Esophagus (tissue), 2 donors: ENCODE results near the gene OAT. TPM values are rescaled to one million over a fixed set of nuclear protein-coding genes. Genes with fewer than 3 reads are reported as not detected.

Source experiments
- H3K27ac ChIP-seq, 2 donors: one replicate each; pipeline ENCODE4 v1.5.1; 2013; ENCODE audit warnings: low read depth in 2 of 2, mild to moderate bottlenecking in 2 of 2, inconsistent platforms in 1 of 2, low read length in 1 of 2, moderate library complexity in 1 of 2
- H3K27me3 ChIP-seq, 2 donors: one replicate each; pipeline ENCODE4 v1.6.1; 2013; ENCODE audit warnings: low read length in 2 of 2, control low read depth in 1 of 2, mild to moderate bottlenecking in 1 of 2; ENCODE audit not compliant: insufficient read depth in 2 of 2, control insufficient read depth in 1 of 2
- H3K36me3 ChIP-seq, 2 donors: one replicate each; pipeline ENCODE4 v1.6.1; 2013; ENCODE audit warnings: low read length in 1 of 2; ENCODE audit not compliant: control insufficient read depth in 2 of 2, insufficient read depth in 2 of 2
- H3K4me1 ChIP-seq, 2 donors: one replicate each; pipeline ENCODE4 v1.6.1; 2013; ENCODE audit warnings: low read length in 1 of 2; ENCODE audit not compliant: control insufficient read depth in 2 of 2, insufficient read depth in 2 of 2
- H3K4me3 ChIP-seq, 2 donors: one replicate each; pipeline ENCODE4 v1.5.1; 2013; ENCODE audit warnings: low read length in 2 of 2, mild to moderate bottlenecking in 2 of 2, low read depth in 1 of 2, moderate library complexity in 1 of 2
- H3K9me3 ChIP-seq, 2 donors: one replicate each; pipeline ENCODE4 v1.6.1; 2013; ENCODE audit warnings: mild to moderate bottlenecking in 2 of 2, low read depth in 1 of 2, low read length in 1 of 2, moderate library complexity in 1 of 2; ENCODE audit not compliant: control insufficient read depth in 2 of 2, insufficient read depth in 1 of 2
- WGBS, 2 donors: extraction: QIAGEN DNeasy Blood & Tissue Kit; methylation state at CpG; one replicate each; pipeline ENCODE4 v1.1.7; 2013; 5-methylcytosine and 5-hydroxymethylcytosine counted together
- polyA plus RNA-seq, 2 donors: library from polyadenylated mRNA; stranded (reverse); fragments of 200-250 nt; gene quantifications; one replicate each; pipeline ENCODE4 v1.2.3, GENCODE V29; 2013
- donor health status: healthy with polysubstance abuse.
- donor health status: Bipolar disorder and iron deficiency.

Gene OAT
- polyA plus RNA-seq, 2 donors = 46.3 to 99.7 TPM

DNA sequence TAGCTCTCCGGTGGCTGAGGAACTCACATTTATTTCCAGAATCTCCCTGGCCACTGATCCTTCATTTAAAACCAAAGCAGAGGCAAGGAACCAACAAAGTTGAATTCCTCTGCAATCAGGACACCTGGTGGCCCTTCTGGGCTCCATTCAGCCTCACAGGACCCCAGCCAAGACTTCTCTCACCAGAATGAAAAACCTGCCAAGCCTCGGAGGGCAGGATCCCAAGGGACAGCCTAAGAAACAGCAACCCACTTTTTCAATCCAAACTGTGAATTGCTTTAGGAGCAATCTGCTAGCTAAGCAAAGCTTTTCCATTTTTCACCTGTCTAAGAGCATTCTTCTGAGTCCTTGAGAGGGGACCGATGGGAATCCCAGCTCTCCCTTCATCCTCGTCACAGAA lies 34.6 kb downstream of the OAT start:
- H3K9me3 ChIP-seq = no peaks in the 10 kb centered on the region
- no peaks in the 10 kb centered on the region for H3K27me3 ChIP-seq
- WGBS, 2 donors = 69 to 70% methylated on average over 4 of the region's 4 CpGs
- H3K4me3 ChIP-seq = no peak overlapping the region
- H3K4me1 ChIP-seq = peaks cover 0 to 6% of the 10 kb centered on the region in 2 donors
- H3K27ac ChIP-seq = no peak overlapping the region
- H3K36me3 ChIP-seq = no peaks in the 10 kb centered on the region

DNA sequence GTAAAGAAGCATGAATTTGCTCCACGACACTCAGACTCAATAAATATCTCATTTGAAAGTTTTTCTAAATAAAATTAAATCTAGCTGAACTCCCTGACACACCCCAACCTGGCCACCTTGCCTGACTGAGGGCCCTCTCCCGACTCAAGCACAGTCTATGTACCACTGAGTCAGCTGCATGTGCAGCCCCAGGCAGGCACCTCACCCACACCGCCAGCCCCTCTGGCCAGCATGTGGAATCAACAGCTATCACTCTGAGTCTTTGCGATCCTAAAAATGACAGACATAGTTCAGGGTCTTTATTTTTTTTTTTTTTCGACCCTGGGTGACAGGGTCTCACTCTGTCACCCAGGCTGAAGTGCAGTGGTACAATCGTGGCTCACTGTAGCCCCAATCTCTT lies 35.2 kb downstream of the OAT start:
- no peak overlapping the region for H3K4me3 ChIP-seq
- 71 to 81% methylated on average over 6 of the region's 6 CpGs for WGBS, 2 donors
- H3K9me3 ChIP-seq = no peaks in the 10 kb centered on the region
- H3K36me3 ChIP-seq = no peaks in the 10 kb centered on the region
- H3K4me1 ChIP-seq = peaks cover 0 to 3% of the 10 kb centered on the region in 2 donors
- no peaks in the 10 kb centered on the region for H3K27me3 ChIP-seq
- no peak overlapping the region for H3K27ac ChIP-seq

DNA sequence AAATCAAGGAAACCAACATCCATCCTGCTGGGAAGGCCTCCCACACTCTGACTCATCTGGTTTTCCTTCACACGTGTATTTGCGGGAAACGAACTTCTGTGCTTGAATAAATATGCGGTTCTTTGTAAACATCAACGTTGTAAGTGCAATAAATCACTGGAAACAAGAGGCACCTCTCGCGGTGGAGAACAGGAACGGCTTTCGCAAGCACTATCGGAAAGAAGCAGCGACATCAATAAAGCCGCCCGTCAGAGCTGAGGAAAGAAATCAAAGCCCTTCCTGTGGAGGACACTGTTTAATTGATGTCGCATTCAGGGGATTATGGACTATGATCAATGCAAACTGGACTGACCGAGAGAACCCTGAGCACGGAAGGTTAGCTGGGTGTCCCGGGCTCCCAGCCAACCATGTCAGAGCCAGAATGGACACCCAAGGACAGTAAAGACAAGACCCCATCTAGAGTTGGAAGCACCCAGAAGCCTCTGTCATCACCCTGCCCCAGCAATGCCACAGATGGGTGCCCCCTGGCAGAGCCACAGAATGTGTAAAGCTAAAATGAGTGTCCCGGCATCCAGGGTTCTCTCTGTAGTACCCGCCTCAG lies 37.6 kb downstream of the OAT start:
- Histone ChIP-seq H3K9me3 (no peaks in the 10 kb centered on the region), H3K27me3 (no peaks in the 10 kb centered on the region), H3K36me3 (no peaks in the 10 kb centered on the region), H3K4me3 (no peak overlapping the region), H3K4me1 (peaks cover 0 to 4% of the 10 kb centered on the region in 2 donors), H3K27ac (no peak overlapping the region)
- WGBS, 2 donors = 40 to 50% methylated on average over 19 of the region's 19 CpGs

DNA sequence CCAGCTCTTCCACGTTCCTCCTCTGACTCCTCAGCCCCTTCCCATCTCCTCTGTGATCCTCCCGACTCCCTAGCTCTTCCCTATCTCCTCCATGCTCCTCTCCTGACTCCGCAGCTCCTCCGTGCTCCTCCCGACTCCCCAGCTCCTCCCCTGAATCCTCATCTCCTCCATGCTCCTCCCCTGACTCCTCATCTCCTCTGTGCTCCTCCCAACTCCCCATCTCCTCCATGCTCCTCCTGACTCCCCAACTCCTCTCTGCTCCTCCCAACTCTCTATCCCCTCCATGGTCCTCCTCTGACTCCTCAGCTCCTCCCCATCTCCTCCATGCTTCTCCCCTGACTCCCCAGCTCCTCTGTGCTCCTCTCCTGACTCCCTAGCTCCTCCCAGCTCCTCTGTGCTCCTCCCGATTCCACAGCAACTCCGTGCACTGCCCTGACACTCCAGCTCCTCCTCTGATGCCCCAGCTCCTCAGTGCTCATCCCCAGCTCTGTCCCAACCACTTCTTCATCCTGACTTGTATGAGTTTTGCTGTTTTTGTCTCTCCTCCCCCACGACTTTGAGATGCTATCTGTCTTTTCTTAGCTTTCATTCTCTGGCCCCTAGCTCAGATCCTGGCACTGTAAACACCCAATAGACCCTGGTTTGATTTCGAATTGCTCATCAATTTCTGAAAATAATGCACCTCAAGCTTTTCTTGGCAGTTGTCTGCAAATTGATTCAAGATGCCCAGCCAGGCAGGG lies 38.3 kb downstream of the OAT start:
- Histone ChIP-seq H3K27me3 (no peaks in the 10 kb centered on the region), H3K4me1 (peaks cover 0 to 4% of the 10 kb centered on the region in 2 donors), H3K36me3 (no peaks in the 10 kb centered on the region)

DNA sequence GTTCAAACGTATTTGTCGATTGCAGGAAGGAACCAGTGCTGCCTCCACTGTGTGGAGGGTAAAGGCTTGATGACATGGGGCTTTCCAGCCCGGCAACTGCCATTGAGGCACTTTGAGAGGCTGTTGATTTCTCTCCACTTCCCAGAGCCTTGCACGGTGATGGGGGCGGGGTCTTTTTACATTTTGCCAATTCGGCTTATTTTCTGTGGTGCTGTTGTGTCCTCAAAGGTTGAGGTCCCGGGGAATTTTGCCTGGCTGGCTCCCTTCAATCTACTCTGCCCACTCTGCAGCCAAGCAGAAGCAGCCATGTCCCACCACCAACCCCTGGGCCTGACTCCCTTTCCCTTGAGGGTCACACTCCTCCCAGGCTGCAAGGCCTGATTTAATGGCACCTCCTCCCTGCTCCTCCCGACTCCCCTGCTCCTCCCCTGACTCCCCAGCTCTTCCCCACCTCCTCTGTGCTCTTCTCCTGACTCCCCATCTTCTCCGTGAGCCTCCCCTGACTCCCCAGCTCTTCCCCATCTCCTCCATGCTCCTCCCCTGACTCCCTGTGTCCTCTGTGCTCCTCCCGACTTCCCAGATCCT lies 39.0 kb downstream of the OAT start:
- Histone ChIP-seq H3K4me3 (no peak overlapping the region), H3K9me3 (no peaks in the 10 kb centered on the region), H3K36me3 (no peaks in the 10 kb centered on the region), H3K4me1 (peaks cover 0 to 4% of the 10 kb centered on the region in 2 donors), H3K27me3 (no peaks in the 10 kb centered on the region), H3K27ac (no peak overlapping the region)
- WGBS, 2 donors = 68 to 71% methylated on average over 10 of the region's 10 CpGs

More for the DNA sequence above, 38.3 kb downstream of the OAT start:
- no peak overlapping the region for H3K27ac ChIP-seq
- no peaks in the 10 kb centered on the region for H3K9me3 ChIP-seq
- 79 to 81% methylated on average over 9 of the region's 9 CpGs for WGBS, 2 donors
- H3K4me3 ChIP-seq = no peak overlapping the region

DNA sequence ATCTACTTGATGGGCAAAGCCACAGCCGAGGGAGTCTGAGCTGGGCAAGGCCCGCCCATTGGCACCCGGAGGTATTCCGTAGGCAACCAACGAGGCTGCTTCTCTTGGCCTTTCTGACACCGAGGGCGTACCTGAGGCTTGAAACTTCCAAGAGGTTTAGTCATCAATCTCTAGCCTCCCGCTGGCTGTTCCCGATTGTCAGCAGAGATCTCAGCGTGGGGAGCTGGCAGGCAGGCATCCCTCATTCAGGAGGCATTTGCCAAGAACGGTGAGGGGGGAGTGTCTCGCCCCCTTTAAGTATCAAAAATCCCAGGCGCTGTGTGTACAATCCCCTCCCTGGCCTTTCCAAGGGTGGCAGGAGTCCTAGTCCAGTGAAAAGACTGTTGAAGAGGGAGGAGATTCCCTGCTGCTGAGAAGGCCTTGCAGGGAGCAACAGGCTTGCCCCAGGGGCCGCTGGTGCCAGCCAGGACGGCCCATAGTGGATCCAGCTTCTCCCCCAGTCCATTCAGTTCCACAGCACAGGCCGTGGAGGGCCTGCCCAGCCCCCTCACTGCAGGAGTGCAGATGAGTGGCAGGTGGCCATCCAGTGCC lies 39.7 kb downstream of the OAT start:
- H3K4me1 ChIP-seq = peaks cover 0 to 4% of the 10 kb centered on the region in 2 donors
- no peak overlapping the region for H3K27ac ChIP-seq
- H3K36me3 ChIP-seq = no peaks in the 10 kb centered on the region
- 46 to 60% methylated on average over 16 of the region's 16 CpGs for whole genome bisulfite sequencing, 2 donors
- H3K4me3 ChIP-seq = no peak overlapping the region
- no peaks in the 10 kb centered on the region for H3K9me3 ChIP-seq
- H3K27me3 ChIP-seq = no peaks in the 10 kb centered on the region

DNA sequence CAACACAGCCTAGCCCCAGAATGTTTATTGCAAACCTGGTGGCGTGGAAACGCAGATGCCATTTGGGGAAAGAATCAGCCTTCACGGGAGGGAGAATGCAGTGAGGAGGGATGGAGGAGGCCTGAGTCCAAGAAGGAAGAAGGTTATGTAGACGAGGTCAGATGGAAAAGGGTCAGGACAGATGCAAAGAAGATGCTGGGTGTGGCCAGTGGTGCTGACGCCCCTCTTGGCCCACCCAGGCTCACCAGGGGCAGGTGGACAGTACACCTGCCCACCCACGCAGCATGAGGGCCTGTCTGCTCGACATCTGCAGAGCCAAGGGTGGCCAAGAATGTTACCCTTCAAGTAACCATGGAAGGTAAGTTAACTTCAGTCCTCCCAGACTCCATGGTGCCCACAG lies 40.5 kb downstream of the OAT start:
- H3K27me3 ChIP-seq = no peaks in the 10 kb centered on the region
- H3K9me3 ChIP-seq = no peaks in the 10 kb centered on the region
- peaks cover 0 to 4% of the 10 kb centered on the region in 2 donors for H3K4me1 ChIP-seq
- H3K4me3 ChIP-seq = no peak overlapping the region
- 80 to 85% methylated on average over 7 of the region's 7 CpGs for WGBS, 2 donors
- no peak overlapping the region for H3K27ac ChIP-seq
- H3K36me3 ChIP-seq = no peaks in the 10 kb centered on the region

DNA sequence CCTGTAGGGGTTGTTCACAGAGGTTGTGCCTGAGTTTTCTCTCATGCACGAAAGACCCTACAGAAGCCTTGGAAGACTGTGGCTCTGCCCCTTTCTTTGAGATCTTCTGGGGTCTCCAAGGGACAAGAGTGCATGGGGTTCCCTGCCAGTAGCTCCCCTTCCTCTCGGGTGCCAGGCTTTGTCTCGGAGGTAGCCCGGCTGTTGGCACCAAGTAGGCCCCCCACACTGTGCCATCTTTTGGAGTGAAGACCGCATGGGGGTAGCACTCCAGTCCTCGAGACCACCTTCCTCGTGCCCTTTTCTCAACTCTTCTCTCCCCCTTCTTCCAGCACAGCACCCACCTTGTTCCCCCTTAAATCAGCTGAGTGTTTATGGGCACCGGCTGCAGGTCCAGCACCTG lies 41.6 kb downstream of the OAT start:
- H3K4me1 ChIP-seq = peaks cover 0 to 4% of the 10 kb centered on the region in 2 donors
- H3K36me3 ChIP-seq = no peaks in the 10 kb centered on the region
- no peak overlapping the region for H3K27ac ChIP-seq
- no peaks in the 10 kb centered on the region for H3K9me3 ChIP-seq
- no peaks in the 10 kb centered on the region for H3K27me3 ChIP-seq
- no peak overlapping the region for H3K4me3 ChIP-seq
- WGBS, 2 donors = 87 to 93% methylated on average over 8 of the region's 8 CpGs

DNA sequence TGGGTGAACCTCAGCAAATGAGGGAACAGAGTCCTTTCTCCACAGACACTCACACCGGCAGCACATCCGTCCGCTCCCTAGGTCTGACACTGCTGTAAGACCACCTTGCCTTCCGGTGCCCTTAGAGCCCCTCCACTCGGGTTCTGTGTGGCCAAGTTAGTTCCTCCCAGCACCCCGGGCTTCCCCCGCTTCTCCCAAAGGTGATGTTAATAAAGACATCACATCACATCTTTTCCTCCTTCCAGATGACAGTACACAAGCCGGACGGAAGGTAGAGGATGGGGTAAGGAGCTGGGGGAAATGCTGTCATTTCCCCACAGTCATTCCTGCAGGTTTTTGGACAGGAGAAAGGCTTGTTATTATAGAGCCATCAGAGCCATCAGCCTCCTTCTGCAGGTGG lies 42.3 kb downstream of the OAT start:
- H3K27me3 ChIP-seq = no peaks in the 10 kb centered on the region
- no peaks in the 10 kb centered on the region for H3K9me3 ChIP-seq
- H3K27ac ChIP-seq = no peak overlapping the region
- no peaks in the 10 kb centered on the region for H3K36me3 ChIP-seq
- peaks cover 0 to 4% of the 10 kb centered on the region in 2 donors for H3K4me1 ChIP-seq
- WGBS, 2 donors = 88 to 90% methylated on average over 9 of the region's 9 CpGs
- H3K4me3 ChIP-seq = no peak overlapping the region
